ENCODE measurements around the gene NOP56.
"Not testable (repeated sequence)": the region's sequence is repeated elsewhere in the genome, so short reads cannot be mapped to it uniquely, and the experiment has no call there.

Gene NOP56

DNA sequence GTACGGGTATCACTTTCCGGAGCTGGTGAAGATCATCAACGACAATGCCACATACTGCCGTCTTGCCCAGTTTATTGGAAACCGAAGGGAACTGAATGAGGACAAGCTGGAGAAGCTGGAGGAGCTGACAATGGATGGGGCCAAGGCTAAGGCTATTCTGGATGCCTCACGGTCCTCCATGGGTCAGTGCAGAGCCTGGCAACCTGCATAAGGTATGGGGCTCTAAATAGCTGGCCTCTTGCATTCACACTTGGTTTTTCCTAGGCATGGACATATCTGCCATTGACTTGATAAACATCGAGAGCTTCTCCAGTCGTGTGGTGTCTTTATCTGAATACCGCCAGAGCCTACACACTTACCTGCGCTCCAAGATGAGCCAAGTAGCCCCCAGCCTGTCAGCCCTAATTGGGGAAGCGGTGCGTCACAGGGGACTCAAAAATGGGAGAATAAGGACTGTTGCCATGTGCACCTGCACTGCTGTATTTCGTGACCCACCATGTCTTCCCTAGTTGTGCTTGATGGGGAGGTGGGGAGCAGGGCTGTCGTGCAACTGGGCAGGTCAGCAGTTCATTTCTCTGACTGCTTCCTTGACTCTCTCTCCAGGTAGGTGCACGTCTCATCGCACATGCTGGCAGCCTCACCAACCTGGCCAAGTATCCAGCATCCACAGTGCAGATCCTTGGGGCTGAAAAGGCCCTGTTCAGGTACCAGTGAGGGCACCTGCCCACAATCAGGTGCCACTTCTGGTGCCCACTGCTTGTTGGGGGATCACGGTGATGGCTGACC lies 3.1 kb downstream of the NOP56 start:
- no peak for TF ChIP-seq POLR2A (IDR thresholded peaks at IDR 0.05; ENCODE audit: low read depth, low read length)
- DNase-seq (ENCODE audit: insufficient read length, low spot score) = no peak
- FAIRE-seq = no peak

DNA sequence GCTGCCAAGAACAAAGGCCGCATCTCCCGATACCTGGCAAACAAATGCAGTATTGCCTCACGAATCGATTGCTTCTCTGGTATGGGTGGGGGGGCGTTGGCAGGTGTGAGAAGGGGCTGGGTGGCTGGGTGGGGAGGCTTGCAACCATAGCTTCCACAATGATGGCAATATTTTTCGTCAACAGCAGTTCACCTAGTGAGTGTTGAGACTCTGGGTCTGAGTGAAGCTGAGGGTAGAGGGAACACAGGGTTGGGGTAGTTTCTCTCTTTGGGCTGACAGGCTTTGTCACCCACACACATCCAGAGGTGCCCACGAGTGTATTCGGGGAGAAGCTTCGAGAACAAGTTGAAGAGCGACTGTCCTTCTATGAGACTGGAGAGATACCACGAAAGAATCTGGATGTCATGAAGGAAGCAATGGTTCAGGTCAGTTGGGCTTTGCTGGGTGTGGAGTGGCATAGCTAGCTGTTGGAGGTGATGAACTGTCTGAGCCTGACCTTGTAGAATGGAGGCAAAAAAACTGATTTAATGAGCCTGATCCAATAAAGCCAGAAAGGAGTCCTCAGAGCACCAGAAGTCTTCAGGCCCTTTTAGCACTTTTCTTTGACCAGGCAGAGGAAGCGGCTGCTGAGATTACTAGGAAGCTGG lies 4.2 kb downstream of the NOP56 start:
- no peak for TF ChIP-seq POLR2A (IDR thresholded peaks at IDR 0.05; ENCODE audit: low read depth, low read length)
- DNase-seq (ENCODE audit: insufficient read length, low spot score) (no peak), FAIRE-seq (no peak)

DNA sequence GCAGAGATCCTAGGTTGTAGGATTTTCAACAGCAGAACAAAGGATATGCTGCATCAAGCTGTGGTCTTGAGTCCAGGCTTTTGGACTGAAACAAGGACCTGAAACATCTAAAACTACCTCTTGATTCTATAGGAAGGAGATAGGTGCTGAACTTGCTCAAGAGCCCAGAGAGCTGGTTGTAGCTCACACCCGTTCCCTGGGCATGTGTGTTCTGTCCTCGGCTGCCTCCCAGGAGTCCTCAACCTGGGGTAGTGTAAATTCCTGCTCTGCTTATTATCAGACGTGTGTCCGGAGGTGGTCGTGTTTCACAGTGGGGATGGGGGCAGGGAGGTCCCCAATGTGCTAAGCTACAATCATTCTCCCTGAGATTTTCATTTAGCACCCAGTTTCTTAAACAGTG lies 4.8 kb downstream of the NOP56 start:
- DNase-seq (ENCODE audit: insufficient read length, low spot score) (no peak), FAIRE-seq (no peak)
- no peak for TF ChIP-seq POLR2A (IDR thresholded peaks at IDR 0.05; ENCODE audit: low read depth, low read length)

DNA sequence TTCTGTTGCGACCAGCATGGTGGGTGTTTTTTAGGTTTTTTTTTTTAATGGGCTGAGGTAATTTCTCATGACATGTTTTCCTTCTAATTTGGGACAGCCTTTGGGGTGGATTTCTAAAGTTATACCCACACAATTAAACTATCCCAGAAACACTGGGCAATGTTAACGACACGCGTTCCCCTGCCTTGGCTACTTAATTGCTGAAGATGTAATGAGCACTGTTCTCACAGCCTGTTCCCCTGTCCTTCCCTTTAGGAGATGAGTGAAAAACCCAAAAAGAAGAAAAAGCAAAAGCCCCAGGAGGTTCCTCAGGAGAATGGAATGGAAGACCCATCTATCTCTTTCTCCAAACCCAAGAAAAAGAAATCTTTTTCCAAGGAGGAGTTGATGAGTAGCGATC lies 5.2 kb downstream of the NOP56 start:
- no peak for TF ChIP-seq POLR2A (IDR thresholded peaks at IDR 0.05; ENCODE audit: low read depth, low read length)
- DNase-seq (ENCODE audit: insufficient read length, low spot score) (no peak), FAIRE-seq (no peak)

DNA sequence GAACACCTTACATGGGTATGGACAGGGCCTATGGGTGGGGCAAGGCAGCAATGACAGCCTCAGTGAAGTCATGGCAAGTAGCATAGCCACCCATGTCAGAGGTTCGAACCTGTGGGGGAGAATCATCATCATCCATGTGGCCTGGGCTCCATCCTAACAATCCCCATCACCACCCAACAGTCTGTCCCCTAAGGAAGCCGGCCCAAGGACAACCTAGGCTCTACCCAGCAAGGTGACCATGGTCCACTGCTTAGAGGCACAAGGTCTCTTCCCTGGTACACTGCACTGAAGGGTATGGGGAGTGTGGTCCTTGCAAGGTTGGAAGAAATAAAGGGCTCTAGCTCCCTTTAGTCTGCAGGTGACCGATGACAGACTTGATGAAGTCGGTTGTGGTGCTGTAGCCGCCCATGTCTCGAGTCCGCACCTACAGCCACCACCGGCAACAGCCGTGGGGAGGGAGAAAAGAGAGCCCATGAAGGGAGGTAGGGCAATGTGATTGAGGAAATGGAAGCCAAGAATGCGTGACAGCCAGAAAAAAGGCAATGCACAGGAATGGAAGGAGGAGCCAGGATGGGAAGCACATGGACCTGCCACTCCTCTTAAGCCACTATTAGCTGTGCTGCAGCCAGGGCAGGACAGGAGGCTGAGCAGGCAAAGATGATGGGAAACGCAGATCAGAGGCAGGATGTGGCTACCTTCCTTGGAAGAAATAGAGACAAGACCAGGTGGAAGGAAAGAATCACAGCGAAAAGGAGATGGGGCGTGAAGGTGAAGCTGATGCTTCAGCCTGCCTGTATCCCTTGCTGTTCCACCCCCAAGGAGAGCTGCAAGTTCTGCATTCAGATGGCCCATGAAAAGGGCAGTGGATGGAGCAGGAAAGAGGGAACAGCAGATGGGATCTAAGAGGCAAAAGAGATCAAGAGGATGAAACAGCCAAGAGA lies 6.3 kb downstream of the NOP56 start:
- no peak for TF ChIP-seq POLR2A (IDR thresholded peaks at IDR 0.05; ENCODE audit: low read depth, low read length)
- no peak for DNase-seq (ENCODE audit: insufficient read length, low spot score)
- no peak for FAIRE-seq

DNA sequence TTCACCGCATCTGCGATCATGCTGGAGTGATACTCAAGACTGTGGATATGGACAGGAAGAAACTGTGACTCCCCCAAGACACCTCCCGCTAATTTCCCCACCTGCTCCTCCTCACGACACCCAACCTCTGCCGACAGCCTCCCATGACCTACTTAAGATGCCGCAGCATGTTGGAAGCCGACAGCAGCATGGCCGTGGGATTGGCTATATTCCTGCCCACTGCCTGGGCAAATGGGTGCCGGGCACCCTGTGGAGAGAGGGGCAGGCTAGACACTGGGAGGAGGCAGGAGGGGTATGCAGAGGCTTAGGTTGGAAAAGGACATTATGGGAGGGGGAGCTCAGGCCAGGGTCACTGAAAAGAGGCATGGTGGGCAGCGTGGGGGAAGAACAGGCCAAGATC lies 7.1 kb downstream of the NOP56 start:
- DNase-seq (ENCODE audit: insufficient read length, low spot score) (no peak), FAIRE-seq (no peak)
- no peak for TF ChIP-seq POLR2A (IDR thresholded peaks at IDR 0.05; ENCODE audit: low read depth, low read length)

DNA sequence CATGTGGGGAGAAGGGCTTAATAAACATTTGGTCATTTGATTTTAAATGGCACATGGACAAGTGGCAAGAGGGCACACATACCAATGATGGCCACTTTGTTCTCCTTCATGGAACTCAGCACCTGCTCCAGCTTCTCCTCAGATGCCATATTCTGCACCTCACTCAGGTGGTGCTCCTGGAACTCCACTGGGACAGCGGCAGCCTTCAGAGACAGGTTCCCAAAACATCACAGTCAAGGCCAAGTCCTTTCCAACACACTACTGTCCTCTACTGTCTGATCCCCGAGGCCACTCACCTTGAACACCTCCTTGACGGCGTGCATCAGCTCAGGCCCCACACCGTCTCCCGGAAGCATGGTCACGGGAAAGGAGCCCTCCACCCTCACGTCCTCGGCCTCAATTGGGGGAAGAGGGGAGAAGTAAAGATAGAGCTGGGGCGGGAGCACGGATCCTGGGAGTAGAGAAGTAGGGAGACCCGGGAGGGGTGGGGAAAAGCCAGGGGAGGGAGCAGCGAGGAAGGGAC lies 11.0 kb downstream of the NOP56 start:
- DNase-seq (ENCODE audit: insufficient read length, low spot score) (no peak), FAIRE-seq (no peak)
- no peak for TF ChIP-seq POLR2A (IDR thresholded peaks at IDR 0.05; ENCODE audit: low read depth, low read length)

DNA sequence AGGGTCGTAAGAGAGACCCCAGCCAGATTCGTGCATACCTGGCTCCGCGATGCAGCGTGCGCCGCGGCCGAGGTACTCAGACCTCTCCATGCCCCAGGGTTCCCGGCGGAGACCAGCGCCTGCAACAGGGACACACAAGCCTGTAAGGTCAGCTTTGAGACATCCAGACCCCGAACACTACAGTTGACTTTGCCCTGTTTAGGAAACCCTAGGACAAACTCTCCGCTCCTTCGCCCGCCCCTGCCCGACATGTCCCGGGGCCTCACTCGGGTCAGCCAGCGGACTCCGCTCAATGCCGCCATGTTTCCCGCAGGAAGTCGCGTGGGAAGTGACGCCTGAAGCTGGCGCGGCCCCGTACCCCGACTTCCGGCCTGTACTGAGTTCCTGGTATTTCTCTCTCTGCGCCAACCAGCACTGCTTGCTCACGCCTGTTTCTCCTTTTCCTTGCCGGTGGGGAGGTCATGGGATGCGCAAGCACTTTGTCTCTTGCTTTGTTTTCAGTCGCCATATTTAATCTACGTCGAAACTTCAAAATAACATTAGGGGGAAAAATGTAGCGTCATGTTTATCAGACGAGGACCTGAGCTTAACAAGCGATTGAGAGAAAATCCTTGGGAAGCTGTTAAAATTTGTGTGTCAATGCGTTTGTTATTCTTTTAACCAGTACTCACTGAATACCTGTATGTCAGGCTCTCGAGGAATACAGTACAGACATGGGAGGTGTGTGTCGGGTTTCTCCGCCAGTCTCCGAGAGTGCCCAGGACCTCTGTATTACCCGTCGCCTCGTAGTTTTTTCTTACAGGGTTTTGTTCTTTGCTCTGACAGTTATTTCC lies 11.7 kb downstream of the NOP56 start, which contains the start of gene IDH3B:
Gene IDH3B (minus strand): TSS at position 330 of the 833 bp plus-strand sequence. CDS start 28 bp downstream, at position 302.
- FAIRE-seq (no peak), DNase-seq (ENCODE audit: insufficient read length, low spot score) (peak; percentile 77)
- TF ChIP-seq POLR2A (IDR thresholded peaks at IDR 0.05; ENCODE audit: low read depth, low read length) = peak; percentile 81

DNA sequence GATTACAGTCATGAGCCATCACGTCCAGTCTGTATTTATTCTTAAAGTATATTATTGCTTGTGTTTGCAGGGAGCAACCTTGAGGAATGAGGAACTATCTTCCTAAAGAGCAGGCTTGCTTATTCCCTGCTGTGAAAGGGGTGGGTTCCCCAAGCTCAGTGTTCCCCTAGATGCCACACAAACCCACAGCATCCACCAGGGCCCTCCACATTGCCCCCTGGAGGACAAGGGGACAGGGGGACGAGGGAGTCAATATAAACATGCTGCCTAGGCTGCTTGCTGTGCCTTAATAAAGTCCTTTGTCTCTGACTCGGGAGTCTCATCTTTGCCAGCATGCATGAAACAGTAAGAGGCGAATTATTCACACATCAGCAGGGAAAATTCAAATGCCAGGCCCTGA lies 19.5 kb downstream of the NOP56 start:
- no peak for TF ChIP-seq POLR2A (IDR thresholded peaks at IDR 0.05; ENCODE audit: low read depth, low read length)
- no peak for DNase-seq (ENCODE audit: insufficient read length, low spot score)
- FAIRE-seq = no peak

DNA sequence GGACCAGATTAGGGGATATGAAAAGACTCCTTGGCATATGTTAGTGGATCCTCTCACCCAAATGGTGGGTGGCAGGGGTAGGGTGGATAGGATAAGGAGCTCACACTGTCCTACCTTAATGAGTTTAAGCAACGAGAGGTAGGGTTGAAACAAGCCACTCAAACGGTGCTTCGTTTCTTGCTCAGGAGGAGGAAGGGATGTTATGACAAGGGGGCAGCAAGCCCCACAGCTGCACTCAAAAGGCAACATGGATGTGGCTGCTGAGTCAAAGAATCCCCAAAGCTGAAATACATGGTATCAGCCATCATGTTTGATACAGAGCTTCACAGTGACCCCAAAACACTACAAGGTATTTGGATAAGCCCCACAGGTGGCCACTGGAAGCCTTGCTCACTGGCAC lies 20.0 kb downstream of the NOP56 start:
- no peak for TF ChIP-seq POLR2A (IDR thresholded peaks at IDR 0.05; ENCODE audit: low read depth, low read length)
- FAIRE-seq (no peak), DNase-seq (ENCODE audit: insufficient read length, low spot score) (no peak)

DNA sequence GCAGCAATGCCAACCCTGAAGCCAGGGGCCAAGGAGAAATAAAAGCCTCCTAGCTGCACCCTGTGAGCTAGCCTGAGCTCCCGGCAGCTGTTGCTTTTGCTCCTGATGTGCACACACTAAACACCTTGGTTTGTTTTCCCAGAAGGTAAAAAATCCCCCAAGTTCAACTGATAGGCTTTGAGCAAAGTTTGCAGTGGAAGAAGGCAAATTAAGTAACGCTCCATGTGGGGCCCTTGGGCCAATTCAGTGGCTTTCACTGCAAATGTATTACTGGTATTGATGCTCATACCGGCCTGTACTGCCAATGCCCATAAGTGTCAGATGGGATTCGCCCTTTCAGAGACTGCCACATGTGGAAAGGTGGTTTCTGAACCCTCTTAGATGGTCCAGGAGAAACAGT lies 21.0 kb downstream of the NOP56 start:
- no peak for FAIRE-seq
- TF ChIP-seq POLR2A (IDR thresholded peaks at IDR 0.05; ENCODE audit: low read depth, low read length) = no peak
- no peak for DNase-seq (ENCODE audit: insufficient read length, low spot score)

DNA sequence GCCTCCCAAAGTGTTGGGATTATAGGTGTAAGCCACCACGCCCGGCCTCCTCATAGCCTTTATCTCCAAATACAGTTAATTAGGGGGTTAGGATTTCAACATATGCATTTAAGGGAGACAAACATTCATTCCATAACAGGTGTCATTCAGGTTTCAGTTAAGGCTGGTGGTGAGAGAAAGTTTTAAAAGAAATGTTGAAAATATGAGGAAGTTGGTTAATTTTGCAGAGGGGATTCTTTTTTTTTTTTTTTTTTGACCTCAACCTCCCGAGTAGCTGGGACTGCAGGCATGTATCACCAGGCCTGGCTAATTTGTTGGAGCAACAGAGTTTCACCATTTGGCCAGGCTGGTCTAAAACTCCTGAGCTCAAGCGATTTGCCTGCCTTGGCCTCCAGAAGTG lies 27.6 kb downstream of the NOP56 start:
- TF ChIP-seq POLR2A (IDR thresholded peaks at IDR 0.05; ENCODE audit: low read depth, low read length) = no peak
- FAIRE-seq (no peak), DNase-seq (ENCODE audit: insufficient read length, low spot score) (no peak)

DNA sequence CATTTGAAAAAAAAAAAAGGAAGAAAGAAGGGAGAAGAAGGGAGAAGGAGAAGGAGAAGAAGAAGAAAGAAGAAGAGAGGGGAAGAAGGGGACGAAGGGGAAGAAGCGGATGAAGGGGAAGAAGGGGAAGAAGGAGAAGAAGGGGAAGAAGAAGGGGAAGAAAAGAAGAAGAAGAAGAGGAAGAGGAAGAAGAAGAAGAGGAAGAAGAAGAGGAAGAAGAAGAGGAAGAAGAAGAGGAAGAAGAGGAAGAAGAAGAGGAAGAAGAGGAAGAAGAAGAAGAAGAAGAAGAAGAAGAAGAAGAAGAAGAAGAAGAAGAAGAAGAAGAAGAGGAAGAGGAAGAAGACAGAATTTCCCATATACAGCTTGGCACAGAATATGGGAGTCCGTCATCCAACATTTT lies 29.6 kb downstream of the NOP56 start:
- FAIRE-seq = not testable (repeated sequence)

DNA sequence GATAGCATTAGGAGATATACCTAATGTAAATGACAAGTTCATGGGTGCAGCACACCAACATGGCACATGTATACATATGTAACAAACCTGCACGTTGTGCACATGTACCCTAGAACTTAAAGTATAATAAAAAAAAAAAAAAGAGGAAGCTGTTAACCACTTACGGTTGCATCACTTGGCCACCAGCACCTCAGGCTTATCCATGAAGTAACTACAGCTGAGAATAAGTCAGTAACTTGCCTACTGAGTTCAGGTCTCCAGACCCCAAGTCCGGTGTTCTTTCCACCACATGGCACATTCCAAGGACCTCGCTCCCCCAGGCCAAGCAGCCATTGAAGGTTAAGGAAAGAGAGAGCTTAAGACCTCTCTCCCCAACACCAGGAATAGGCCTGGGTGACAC lies 32.4 kb downstream of the NOP56 start:
- FAIRE-seq; DNase-seq (ENCODE audit: insufficient read length, low spot score): not testable (repeated sequence)

More for the DNA sequence above, 29.6 kb downstream of the NOP56 start:
- not testable (repeated sequence) for DNase-seq (ENCODE audit: insufficient read length, low spot score)

Data from H54 (cell line).